Activated T-cell treated with anti-CD3 and anti-CD28 coated beads, Interleukin-2, amount 50 U/mL, for 4 hours (primary cell): ENCODE results near the gene ASAP2. TPM values are rescaled to one million over a fixed set of nuclear protein-coding genes. Genes with fewer than 3 reads are reported as not detected.
"Not testable (repeated sequence)": the region's sequence is repeated elsewhere in the genome, so short reads cannot be mapped to it uniquely, and the experiment has no call there.

ENCODE experiments used
- ATAC-seq, 2 donors: fragments of 200-7000 bp; cut with Tn5 transposase; one replicate each; pipeline ENCODE4 v1.10.0; 2021
- DNase-seq: peaks from one replicate; pipeline ENCODE4 v3.0.0-alpha.2; 2020
- H3K27me3 Mint-ChIP-seq: one replicate; pipeline ENCODE4 v1.8.0; 2021; ENCODE audit warnings: low read depth, mixed read lengths
- H3K36me3 Mint-ChIP-seq: one replicate; pipeline ENCODE4 v1.8.0; 2022; ENCODE audit warnings: mixed read lengths; ENCODE audit not compliant: insufficient read depth
- H3K4me1 Mint-ChIP-seq: one replicate; pipeline ENCODE4 v1.8.0; 2021; ENCODE audit warnings: low read depth, mixed read lengths
- H3K4me3 Mint-ChIP-seq: one replicate; pipeline ENCODE4 v1.8.0; 2021; ENCODE audit warnings: mild to moderate bottlenecking, moderate library complexity, mixed read lengths
- H3K9me3 Mint-ChIP-seq: one replicate; pipeline ENCODE4 v1.8.0; 2021; ENCODE audit warnings: mixed read lengths
- total RNA-seq, 3 donors: library from RNA; stranded (reverse); gene quantifications; one replicate each; pipeline ENCODE4 v1.2.1, GENCODE V29; 2021

The ASAP2 gene
- total RNA-seq, 3 donors from 2014 or later = 0.13 to 0.22 (median 0.20) TPM

- Mint-ChIP-seq H3K36me3 (no peaks in the 10 kb centered on the region), H3K4me3 (no peak overlapping the region), H3K4me1 (no peaks in the 10 kb centered on the region), H3K9me3 (no peaks in the 10 kb centered on the region), H3K27me3 (no peaks in the 10 kb centered on the region)
- ATAC-seq (no peak), DNase-seq (no peak)
Measured at GRCh38 chr2:9390991-9391390, 184.4 kb downstream of the ASAP2 start.

GRCh38 chr2:9391961-9392720 lies 185.5 kb downstream of the ASAP2 start:
- ATAC-seq = no peak
- Mint-ChIP-seq H3K4me1 (no peaks in the 10 kb centered on the region), H3K4me3 (no peak overlapping the region), H3K36me3 (no peaks in the 10 kb centered on the region), H3K9me3 (no peaks in the 10 kb centered on the region), H3K27me3 (no peaks in the 10 kb centered on the region)
- DNase-seq = no peak

- no peak for DNase-seq
- peaks cover 1% of the 10 kb centered on the region for H3K27me3 Mint-ChIP-seq
- H3K4me1 Mint-ChIP-seq = no peaks in the 10 kb centered on the region
- no peaks in the 10 kb centered on the region for H3K9me3 Mint-ChIP-seq
- H3K36me3 Mint-ChIP-seq = no peaks in the 10 kb centered on the region
- ATAC-seq = no peak
- H3K4me3 Mint-ChIP-seq = no peak overlapping the region
Measured at GRCh38 chr2:9392898-9393765, 186.5 kb downstream of the ASAP2 start.

- H3K4me3 Mint-ChIP-seq = no peak overlapping the region
- ATAC-seq = no peak
- no peaks in the 10 kb centered on the region for H3K9me3 Mint-ChIP-seq
- H3K36me3 Mint-ChIP-seq = no peaks in the 10 kb centered on the region
- no peaks in the 10 kb centered on the region for H3K4me1 Mint-ChIP-seq
- H3K27me3 Mint-ChIP-seq = peaks cover 1% of the 10 kb centered on the region
- DNase-seq = no peak
Measured at GRCh38 chr2:9394816-9395215, 188.2 kb downstream of the ASAP2 start.

- no peaks in the 10 kb centered on the region for H3K36me3 Mint-ChIP-seq
- ATAC-seq (no peak), DNase-seq (no peak)
- peaks cover 4% of the 10 kb centered on the region for H3K4me1 Mint-ChIP-seq
- H3K4me3 Mint-ChIP-seq = no peak overlapping the region
- H3K27me3 Mint-ChIP-seq = peaks cover 1% of the 10 kb centered on the region
- H3K9me3 Mint-ChIP-seq = no peaks in the 10 kb centered on the region
Measured at GRCh38 chr2:9397201-9397600, 190.6 kb downstream of the ASAP2 start.

- H3K36me3 Mint-ChIP-seq, DNase-seq, H3K27me3 Mint-ChIP-seq, H3K4me1 Mint-ChIP-seq, H3K9me3 Mint-ChIP-seq, ATAC-seq, H3K4me3 Mint-ChIP-seq: not testable (repeated sequence)
Measured at GRCh38 chr2:9398251-9398650, 191.6 kb downstream of the ASAP2 start.

GRCh38 chr2:9398881-9399780 lies 192.5 kb downstream of the ASAP2 start:
- no peaks in the 10 kb centered on the region for H3K9me3 Mint-ChIP-seq
- H3K4me1 Mint-ChIP-seq = peaks cover 4% of the 10 kb centered on the region
- peaks cover 1% of the 10 kb centered on the region for H3K27me3 Mint-ChIP-seq
- H3K36me3 Mint-ChIP-seq = peaks cover 10% of the 10 kb centered on the region
- DNase-seq = no peak
- no peak for ATAC-seq
- no peak overlapping the region for H3K4me3 Mint-ChIP-seq

GRCh38 chr2:9400268-9401058 lies 193.9 kb downstream of the ASAP2 start:
- DNase-seq = no peak
- Mint-ChIP-seq H3K9me3 (no peaks in the 10 kb centered on the region), H3K4me1 (peaks cover 4% of the 10 kb centered on the region), H3K36me3 (peaks cover 12% of the 10 kb centered on the region), H3K4me3 (no peak overlapping the region), H3K27me3 (peaks cover 1% of the 10 kb centered on the region)
- no peak for ATAC-seq

- ATAC-seq (no peak), DNase-seq (no peak)
- Mint-ChIP-seq H3K4me3 (no peak overlapping the region), H3K36me3 (peaks cover 12% of the 10 kb centered on the region), H3K9me3 (no peaks in the 10 kb centered on the region), H3K4me1 (peaks cover 4% of the 10 kb centered on the region), H3K27me3 (peaks cover 1% of the 10 kb centered on the region)
Measured at GRCh38 chr2:9401059-9401547, 194.5 kb downstream of the ASAP2 start.

GRCh38 chr2:9401646-9402371 lies 195.2 kb downstream of the ASAP2 start:
- Mint-ChIP-seq H3K4me1 (peaks cover 4% of the 10 kb centered on the region), H3K27me3 (peaks cover 1% of the 10 kb centered on the region), H3K9me3 (no peaks in the 10 kb centered on the region), H3K36me3 (peaks cover 14% of the 10 kb centered on the region), H3K4me3 (no peak overlapping the region)
- DNase-seq (no peak), ATAC-seq (no peak)

- DNase-seq (no peak), ATAC-seq (no peak)
- peaks cover 4% of the 10 kb centered on the region for H3K4me1 Mint-ChIP-seq
- no peak overlapping the region for H3K4me3 Mint-ChIP-seq
- H3K36me3 Mint-ChIP-seq = peaks cover 20% of the 10 kb centered on the region
- no peaks in the 10 kb centered on the region for H3K9me3 Mint-ChIP-seq
- H3K27me3 Mint-ChIP-seq = no peaks in the 10 kb centered on the region
Measured at GRCh38 chr2:9403924-9404323, 197.3 kb downstream of the ASAP2 start.

- peaks cover 4% of the 10 kb centered on the region for H3K4me1 Mint-ChIP-seq
- H3K4me3 Mint-ChIP-seq = no peak overlapping the region
- ATAC-seq (no peak), DNase-seq (no peak)
- H3K36me3 Mint-ChIP-seq = peaks cover 20% of the 10 kb centered on the region
- no peaks in the 10 kb centered on the region for H3K27me3 Mint-ChIP-seq
- H3K9me3 Mint-ChIP-seq = no peaks in the 10 kb centered on the region
Measured at GRCh38 chr2:9404451-9404850, 197.8 kb downstream of the ASAP2 start.

GRCh38 chr2:9405636-9406035 lies 199.0 kb downstream of the ASAP2 start:
- Mint-ChIP-seq H3K4me1 (peaks cover under 1% of the 10 kb centered on the region), H3K9me3 (no peaks in the 10 kb centered on the region), H3K4me3 (no peak overlapping the region), H3K36me3 (peaks cover 20% of the 10 kb centered on the region), H3K27me3 (no peaks in the 10 kb centered on the region)
- ATAC-seq (no peak), DNase-seq (no peak)
